Measurements from ENCODE around the gene PKHD1. TPM values are rescaled to one million over a fixed set of nuclear protein-coding genes. Genes with fewer than 3 reads are reported as not detected.

Gene PKHD1
- total RNA-seq, 1 donor from 2014 or later: 0.32 TPM

DNA sequence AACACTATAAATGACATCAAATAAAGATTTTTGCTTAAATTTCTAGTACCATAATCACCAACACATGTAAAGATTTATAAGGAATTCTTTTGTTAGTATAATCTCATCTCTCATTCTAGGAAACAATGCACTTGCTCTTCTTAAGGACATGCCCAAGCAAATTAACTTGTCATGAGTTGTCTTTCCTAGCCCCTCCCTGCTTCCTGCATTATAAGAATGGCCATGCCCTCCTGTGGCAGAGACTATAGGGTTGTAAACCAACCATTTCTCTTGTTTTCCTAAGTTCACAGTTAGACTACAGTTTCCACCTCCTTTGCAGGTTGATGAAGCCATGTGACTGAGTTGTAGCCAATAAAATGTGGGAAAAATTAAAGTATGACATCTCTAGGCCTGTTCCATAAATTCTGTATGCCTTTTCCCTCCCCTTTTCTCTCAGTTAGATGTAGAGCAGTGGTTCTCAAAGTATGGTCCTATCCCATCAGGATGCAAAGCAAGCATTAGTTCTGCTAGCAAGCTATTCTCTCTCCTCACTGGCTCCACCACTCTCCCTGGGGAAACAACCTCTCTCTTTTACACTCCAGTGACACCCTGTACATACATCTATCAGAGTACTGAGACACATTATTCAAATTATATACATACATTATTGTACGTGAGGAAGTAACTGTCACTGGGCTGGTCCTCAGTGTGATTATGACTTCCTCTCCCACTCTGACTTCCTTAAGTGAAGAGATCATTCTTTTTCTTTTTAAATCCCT, 295.0 kb downstream of the PKHD1 start:
- Histone ChIP-seq H3K4me1 (no peaks in the 10 kb centered on the region), H3K27me3 (no peaks in the 10 kb centered on the region), H3K9me3 (no peaks in the 10 kb centered on the region), H3K27ac (no peak overlapping the region), H3K36me3 (no peaks in the 10 kb centered on the region), H3K4me3 (no peak overlapping the region)
- intact Hi-C loops (cut with DNase I): no loop called here
- DNase-seq (no peak), ATAC-seq (no peak)
- no peak for TF ChIP-seq CTCF (IDR thresholded peaks at IDR 0.05)

- Histone ChIP-seq H3K27me3 (no peaks in the 10 kb centered on the region), H3K4me1 (no peaks in the 10 kb centered on the region), H3K36me3 (no peaks in the 10 kb centered on the region), H3K27ac (no peak overlapping the region), H3K9me3 (no peaks in the 10 kb centered on the region), H3K4me3 (no peak overlapping the region)
- no peak for ATAC-seq
- no peak for DNase-seq
- intact Hi-C loops (cut with DNase I): no loop called here
- no peak for TF ChIP-seq CTCF (IDR thresholded peaks at IDR 0.05)
Observed at GRCh38 chr6:51790946-51791345, 296.5 kb downstream of the PKHD1 start.

GRCh38 chr6:51788121-51788520, 299.3 kb downstream of the PKHD1 start:
- intact Hi-C loops (cut with DNase I): no loop called here
- peak; percentile 10 for ATAC-seq
- TF ChIP-seq CTCF (IDR thresholded peaks at IDR 0.05): no peak

DNA sequence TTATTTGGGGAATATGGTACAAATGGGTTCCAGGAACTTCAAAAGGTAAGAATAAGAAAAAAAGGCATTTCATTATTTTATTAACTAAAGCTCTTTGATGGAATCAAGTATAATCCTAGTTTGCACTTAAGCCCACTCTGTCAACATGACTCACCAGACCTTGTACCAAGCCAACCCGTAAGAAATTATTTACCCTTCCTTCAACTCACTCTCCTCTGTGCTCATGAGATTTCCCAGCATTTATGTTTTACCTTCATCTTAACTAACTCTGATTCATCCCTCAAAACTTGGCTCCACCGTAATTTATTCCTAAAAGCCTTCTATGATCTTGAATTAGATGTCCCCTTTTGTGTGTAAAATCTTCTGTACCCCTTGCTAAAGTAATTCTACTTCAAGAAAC, 308.7 kb downstream of the PKHD1 start:
- Histone ChIP-seq H3K36me3 (no peaks in the 10 kb centered on the region), H3K27me3 (no peaks in the 10 kb centered on the region), H3K4me1 (no peaks in the 10 kb centered on the region), H3K4me3 (no peak overlapping the region), H3K9me3 (no peaks in the 10 kb centered on the region), H3K27ac (no peak overlapping the region)
- TF ChIP-seq CTCF (IDR thresholded peaks at IDR 0.05): no peak
- ATAC-seq: no peak
- intact Hi-C loops (cut with DNase I): no loop called here
- no peak for DNase-seq

More at GRCh38 chr6:51788121-51788520, 299.3 kb downstream of the PKHD1 start:
- Histone ChIP-seq H3K4me3 (no peak overlapping the region), H3K9me3 (no peaks in the 10 kb centered on the region), H3K27ac (no peak overlapping the region), H3K27me3 (no peaks in the 10 kb centered on the region), H3K4me1 (no peaks in the 10 kb centered on the region), H3K36me3 (no peaks in the 10 kb centered on the region)
- no peak for DNase-seq

DNA sequence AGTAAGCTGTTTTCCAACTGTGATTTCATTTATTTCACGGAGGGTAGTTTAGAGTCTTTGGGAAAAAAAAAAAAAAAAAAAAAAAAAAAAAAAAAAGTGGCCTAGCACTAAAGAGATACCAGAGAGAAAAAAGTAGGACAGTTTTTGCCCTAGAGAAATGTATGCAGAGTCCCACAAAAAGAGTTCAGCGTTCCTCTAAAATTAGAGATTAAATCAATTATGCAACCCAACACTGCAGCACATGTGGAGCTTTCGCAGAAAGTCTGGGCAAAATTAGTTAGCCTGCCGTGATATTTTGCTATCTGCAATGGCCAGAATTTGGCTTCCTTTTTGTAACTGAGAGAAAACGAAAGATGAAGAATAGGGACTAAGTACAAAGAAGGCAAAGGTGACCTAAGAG, 309.8 kb downstream of the PKHD1 start:
- H3K9me3 ChIP-seq: no peaks in the 10 kb centered on the region
- no peaks in the 10 kb centered on the region for H3K36me3 ChIP-seq
- H3K27me3 ChIP-seq: no peaks in the 10 kb centered on the region
- no peak overlapping the region for H3K27ac ChIP-seq
- no peaks in the 10 kb centered on the region for H3K4me1 ChIP-seq
- H3K4me3 ChIP-seq: no peak overlapping the region
- ATAC-seq: no peak
- no peak for DNase-seq
- no peak for TF ChIP-seq CTCF (IDR thresholded peaks at IDR 0.05)
- intact Hi-C loops (cut with DNase I): no loop called here
